NK-92 treated with Interleukin-12 subunit alpha and Interleukin-12 subunit beta, amount 100 ng/mL, for 24 hours (cell line): ENCODE measurements around the gene C11orf16.
"Not testable (repeated sequence)": the region's sequence is repeated elsewhere in the genome, so short reads cannot be mapped to it uniquely, and the experiment has no call there.

Experiments
- DNase-seq: peaks from one replicate; lab custom pipeline; 2025; lab: John Stamatoyannopoulos, UW

C11orf16 gene

DNA sequence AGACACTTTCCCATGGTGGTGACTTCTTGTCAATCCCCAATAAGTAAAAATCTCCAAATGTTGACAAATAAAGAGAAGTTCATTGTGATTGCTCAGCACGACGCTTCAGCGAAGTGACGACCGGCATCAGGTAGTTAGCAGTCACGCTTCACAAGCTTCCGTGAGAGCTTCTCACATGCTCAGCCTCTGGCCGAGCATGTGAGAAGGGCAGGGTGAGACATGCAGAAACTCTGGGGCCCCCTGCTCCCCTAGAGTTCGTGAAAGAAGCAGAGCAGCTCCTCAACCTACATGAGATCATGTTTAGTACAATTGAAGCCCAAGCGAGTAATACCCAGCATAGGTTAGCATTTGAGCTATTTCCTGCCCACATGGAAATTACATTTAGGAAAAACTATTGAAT lies 4.4 kb upstream of the C11orf16 start:
- no peak for DNase-seq

DNA sequence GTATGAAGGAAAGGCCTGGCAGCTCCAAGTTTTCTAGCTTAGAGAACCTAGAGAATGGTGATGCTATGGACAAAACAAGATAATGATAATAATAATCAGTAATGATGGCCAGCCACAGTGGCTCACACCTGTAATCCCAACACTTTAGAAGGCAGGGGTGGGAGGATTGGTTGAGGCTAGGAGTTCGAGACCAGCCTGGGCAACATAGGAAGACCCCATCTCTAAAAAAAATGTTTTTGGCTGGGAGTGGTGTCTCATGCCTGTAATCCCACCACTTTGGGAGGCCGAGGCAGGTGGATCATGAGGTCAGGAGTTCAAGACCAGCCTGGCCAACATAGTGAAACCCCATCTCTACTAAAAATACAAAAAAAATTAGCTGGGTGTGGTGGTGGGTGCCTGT lies 3.0 kb upstream of the C11orf16 start:
- DNase-seq = not testable (repeated sequence)

DNA sequence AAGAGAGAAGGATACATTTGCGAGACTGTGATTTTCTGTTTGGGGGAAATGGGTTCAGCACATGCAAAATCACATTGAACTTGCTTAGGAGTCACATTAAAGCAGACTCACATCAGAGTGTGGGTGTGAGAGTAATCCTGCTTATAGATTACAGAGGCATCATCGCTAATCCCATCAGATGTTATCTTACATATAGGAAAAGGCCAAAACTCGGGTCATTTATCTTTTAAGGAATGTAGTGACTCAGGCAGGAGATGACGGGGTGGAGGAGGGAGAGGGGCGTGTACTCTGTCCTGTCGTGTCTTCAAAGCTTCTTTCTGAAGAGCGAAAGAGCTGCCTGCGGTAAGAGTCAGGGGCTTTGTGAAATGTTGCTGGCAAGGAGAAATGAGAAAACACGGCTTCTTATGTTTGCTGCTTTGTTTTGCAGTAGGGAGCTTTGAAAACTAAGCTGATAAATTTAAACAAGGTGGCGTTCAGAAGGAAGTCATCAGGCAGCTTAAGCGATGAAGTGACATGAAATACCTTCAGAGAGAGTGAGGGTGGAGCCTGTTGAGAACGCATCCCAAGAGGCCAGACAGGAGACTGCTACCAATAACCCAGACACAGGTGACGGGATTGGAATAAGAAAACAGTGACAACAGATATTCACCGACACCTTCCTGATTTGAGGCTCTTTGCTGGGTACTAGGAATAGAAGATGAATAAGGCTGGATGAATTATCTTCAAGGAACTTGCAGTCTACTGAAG lies 2.2 kb upstream of the C11orf16 start:
- no peak for DNase-seq

DNA sequence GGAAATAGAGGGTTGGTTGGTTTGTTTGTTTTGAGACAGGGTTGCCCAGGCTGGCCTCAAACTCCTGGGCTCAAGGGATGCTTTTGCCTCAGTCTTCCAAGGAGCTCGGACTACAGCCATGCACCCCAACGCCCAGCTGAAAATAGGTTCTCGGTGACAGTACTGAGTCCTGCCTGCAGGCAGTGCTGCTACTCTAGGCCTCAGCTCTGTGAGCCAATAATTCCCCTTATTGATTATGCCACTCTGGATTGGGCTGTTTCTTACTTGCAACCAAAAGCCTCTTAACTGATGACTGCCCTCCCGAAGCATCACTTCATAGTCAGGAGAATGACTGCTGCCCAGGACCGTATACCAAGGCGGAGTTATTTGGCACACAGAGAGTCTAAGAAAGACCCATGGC lies 1.2 kb upstream of the C11orf16 start:
- no peak for DNase-seq

DNA sequence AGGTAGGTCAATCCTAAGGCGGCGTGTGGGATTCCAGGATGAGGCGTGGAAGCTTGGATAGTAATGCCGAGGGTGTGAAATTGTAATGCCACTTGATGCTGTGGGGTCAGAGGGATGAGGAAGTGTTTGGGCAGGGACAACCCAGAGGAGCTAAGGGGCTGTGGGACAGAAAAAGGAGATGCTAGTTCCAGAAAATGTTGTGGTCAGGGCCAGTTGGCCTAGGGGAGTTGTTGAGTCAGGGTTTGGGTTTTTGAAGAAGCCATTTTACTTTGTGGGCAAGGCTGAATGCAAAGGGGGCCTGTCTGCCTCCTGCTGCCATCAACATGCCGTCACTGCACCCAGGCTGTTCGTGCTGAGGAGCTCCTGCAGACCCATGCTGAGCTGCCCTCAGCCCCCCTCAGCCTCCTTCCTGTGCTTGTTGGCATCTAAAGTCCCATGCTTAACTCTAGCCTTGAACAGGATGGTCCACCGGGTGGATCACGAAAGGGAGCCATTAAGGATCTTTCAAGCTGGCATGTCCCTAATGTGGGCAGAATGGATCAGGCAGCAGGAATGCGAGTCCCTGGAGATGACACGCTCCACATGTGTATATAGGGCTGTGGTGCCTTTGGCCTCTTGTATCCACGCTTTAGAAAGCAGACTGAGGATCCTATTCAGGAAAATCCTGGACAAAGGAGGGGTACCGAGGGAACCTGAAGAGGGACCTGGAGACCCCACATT lies 2.1 kb downstream of the C11orf16 start:
- no peak for DNase-seq

DNA sequence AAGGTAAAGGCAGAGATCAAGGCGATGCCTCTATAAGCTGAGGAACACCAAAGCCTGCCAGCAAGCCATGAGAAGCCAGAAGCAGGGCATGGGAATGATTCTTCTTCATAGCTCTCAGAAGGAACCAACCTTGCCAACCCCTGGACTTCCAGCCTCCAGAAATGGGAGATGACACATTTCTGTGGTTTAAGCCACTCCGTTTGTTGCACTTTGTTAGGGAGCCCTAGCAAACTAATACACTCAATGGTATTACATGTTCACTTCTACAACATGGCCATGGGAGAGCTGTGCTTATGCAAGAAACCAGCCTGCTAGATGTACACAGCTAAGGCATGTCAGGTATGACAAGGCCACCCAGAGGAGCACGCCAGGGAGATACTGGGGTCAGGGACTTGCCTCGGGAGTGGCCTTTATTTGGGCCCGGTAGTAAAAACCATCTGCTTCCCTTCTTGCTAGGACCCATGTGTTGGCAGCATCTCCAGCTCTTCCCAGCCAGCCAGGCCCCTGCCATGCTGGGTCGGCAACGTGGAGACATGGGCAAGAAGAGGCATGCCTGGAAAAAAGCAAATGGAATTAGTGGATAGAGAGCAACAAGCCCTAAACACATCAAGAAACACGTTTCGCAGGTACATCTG lies 3.6 kb downstream of the C11orf16 start:
- DNase-seq = no peak

DNA sequence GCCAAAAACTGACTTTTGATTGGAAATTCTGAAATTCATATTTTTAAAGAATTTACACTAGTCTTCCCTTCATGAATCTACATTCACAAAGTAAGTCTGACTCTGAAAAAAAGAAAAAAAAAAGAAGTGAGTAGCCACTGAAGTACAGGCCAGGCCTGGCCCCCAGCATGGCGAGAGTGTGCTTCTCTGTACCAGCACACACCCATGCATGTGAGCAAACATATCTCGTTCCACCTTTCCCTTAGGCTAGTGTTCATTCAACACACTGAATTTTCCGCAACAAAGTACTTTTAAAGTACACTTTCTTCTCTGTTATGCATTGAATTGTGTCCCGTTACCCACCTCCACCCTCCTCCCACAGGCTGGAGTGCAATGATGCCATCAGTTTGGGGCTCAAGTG lies 4.5 kb downstream of the C11orf16 start:
- DNase-seq = no peak

DNA sequence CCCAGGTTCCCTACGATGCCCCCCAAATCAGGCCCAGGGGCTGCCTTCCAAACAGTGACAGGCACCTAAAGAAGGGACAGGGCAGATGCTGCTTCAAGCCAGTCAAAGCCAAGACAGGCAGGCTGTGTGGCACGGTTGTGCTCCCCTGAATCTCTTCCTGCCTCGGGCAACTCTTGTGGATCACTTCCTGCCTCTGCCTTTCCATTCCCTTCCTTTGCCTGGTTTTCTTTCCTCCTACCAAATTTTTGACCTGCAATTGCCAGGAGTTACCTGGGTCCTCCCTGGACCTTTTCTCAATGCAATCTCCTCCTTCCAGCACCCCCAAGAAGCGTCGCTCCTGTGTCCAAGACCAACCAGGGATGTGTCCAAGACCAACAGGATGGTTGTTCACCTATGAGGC lies 5.5 kb downstream of the C11orf16 start:
- DNase-seq = no peak

DNA sequence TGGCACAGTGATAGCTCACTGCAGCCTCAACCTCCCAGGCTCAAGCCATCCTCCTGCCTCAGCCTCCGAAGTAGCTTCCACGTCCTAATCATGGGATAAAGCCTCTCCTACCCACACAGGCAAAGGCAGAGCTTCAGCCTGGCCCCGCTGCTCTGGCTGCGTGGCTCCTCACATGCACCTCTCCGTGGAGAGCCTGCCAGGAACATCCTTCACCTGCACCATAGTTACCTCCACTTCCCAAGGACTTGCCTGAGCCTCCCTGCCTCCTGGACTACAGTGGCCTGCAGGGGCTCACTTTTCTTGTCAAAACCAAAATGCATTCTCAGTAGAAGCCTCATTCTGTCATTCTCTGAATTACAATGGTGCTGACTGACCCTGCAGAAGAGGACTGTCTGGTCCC lies 6.5 kb downstream of the C11orf16 start:
- no peak for DNase-seq

DNA sequence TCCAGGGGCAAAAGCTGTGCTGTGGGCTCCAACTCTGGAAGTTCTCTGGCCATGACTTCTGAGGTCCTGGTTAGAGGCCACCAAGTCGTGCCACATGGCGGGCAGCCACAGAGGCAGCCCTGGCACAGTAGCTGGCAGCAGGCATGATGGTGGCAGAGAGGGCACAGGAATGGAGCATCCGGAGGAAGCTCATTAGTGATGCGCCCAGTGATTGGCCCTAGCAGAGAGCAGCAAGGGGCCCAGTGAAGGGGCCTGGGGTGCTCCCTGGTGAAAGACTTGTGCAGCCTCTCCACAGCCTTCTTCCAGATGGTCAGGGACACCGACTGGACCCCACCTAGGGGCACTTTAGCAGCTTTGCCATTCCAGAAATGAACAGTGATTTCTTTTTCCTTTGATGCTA lies 7.0 kb downstream of the C11orf16 start:
- no peak for DNase-seq

DNA sequence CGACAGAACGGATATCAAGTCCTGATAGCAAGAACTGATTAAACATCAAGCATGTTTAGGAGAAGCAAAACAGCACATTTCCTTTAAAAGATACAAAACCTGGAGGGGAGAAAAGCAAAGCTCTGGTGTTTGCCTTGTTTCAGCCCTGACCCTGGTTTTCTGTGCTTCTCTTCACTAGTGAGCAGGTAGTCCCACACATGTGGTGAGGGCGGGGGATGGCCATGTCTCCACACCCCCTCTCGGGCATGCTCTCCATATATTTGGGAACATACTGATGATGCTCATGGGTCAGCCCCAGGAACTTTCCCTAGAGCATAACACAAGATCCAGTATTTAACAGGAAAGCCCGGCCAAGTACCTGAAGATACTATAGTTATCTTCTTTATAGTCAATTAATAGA lies 10.1 kb downstream of the C11orf16 start:
- DNase-seq = no peak

DNA sequence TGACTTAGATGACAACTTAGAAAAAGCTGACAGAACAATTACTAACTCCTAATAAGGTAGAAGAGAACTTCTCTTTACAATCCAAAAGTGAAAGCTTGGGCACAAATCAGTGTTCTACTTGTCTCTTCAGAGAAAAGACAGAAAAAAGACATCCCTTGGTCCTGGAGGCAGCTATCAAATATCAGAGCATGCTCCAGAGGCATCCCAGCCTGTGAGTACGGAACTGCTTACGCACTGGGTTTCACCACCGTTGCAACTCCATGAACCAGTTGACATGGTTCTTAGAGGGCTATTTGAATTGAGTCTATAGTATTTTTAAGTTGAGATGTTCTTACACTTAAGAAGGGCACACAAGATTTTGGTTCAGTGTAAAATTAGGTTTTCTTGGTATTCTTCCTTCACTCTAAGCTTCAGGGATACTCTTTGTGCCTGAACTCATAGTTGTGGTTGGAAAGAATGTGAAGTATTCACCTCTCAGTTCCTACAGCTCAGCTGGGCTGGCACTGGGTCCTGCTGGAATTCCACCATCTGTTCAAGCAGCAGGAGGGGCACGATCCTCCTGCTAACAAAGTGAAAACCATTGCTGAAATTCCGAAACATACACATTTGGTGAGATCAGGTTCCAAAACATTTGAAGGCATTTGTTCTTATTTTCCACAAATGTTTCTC lies 15.5 kb downstream of the C11orf16 start:
- no peak for DNase-seq

DNA sequence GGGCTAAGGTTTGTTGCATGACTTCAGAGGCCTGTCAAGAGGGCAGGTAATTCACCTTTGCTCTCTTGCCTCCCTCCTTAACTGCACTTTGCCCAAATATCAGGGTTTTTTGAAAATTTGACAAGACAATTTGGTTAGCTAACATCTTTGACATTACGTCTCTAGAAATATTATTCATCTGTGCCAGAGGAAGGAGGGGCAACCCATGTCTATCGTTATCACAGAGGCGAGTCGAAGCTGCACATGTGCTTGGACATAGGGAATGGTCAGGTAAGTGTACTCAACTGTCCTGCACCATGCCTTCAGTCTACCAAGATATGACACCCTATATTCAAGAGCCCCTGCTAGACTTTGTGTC lies 18.1 kb downstream of the C11orf16 start:
- DNase-seq = no peak

DNA sequence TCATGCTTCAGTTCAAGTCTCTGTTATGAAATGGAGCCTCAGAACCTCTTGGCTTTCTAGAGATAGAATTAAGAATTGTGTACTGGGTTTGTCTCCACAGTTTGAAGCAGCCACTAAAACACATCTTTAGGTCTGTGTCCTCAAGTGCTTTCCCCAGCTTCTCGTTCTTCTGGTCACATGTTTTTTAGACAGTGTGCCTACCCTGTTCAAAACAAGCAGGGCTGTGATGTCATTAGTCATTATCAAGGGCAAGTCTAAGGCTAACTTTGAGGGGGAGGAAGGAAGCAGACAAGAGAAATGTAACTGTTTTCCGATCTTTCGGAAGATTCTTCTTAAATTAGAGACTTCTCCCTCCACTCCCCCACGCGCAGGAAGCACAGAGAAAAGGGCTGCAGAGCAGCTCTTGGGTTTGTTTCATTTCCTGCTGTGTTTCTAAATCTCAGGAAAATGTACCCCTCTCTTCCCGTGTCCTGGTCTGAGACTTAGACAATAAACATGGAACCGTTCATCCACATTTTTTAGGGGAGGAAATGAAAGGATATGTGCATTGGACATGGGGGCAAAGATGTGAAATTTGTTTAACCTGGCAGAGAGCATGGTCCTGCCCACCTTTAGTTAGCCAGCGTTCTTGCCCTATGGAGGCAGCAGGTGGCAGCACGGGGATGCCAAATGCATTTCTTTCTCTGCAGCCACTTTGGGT lies 18.6 kb downstream of the C11orf16 start:
- peak; percentile 26 for DNase-seq

DNA sequence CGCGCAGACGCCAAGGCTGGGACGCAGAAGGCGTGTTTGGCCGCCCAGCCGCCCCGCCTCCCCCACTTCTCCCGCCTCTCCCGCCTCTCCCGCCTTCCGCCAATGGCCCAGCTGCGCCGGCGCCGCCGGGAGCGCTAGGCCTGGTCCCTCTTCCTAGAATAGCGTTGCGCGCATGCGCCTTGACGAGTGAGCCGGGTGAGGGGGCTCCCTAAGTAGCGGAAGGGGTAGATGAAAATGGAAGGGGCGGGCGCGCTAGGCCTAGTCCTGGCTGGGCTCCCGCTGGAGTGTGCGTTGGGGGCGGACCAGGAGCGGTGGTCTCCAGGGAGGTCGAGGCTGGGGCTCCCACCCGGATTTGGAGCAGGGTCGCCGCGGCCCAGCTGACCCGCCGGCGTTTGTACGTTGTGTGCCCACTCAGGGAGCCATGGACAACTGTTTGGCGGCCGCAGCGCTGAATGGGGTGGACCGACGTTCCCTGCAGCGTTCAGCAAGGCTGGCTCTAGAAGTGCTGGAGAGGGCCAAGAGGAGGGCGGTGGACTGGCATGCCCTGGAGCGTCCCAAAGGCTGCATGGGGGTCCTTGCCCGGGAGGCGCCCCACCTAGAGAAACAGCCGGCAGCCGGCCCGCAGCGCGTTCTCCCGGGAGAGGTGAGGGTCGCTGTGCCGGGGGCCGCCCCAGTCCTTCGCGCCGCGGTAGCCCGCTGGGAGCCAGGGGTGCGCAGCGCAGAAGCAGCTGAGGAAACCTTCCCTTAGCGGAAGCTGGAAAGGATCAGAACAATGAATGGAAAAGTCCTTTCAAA lies 21.5 kb downstream of the C11orf16 start, which contains the start of gene AKIP1:
TSS of gene AKIP1 (plus strand) at position 161 of the 795 bp plus-strand sequence. CDS start at position 422, 261 bp downstream.
- peak; percentile 76 for DNase-seq

DNA sequence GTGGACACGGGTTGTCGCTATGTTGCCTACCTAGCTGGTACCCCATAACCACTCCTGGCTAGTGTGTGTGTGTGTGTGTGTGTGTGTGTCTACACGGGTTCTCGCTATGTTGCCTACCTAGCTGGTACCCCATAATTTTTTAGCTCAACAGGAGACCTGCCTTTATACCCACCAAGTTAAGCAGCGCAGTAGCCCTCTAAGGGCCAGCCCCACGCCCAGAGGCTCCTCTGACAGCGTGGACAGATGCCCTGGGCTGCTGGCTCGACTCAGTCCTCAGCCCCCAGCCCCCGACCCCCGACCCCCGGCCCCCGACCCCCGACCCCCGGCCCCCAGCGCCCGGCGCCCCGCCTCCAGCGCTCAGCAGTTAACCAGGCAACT lies 22.1 kb downstream of the C11orf16 start:
- DNase-seq = no peak

DNA sequence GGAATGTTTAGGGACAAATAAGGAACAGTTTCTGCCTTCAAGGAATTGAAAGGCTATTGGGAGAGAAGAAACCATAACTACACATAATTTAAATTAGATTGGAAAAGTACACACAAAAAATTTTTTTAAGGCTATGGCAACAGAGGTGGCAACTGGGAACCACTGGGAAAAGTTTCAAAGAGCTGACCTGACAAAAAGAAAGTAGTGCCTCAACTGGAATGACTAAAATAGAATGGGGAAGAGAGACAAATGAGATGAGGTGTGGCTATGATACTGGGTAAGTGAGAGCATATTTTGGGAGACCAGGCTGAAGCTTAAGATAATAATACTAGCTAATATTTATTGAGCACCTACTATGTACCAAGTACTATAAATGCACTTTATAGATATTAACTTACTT lies 24.6 kb downstream of the C11orf16 start:
- no peak for DNase-seq

DNA sequence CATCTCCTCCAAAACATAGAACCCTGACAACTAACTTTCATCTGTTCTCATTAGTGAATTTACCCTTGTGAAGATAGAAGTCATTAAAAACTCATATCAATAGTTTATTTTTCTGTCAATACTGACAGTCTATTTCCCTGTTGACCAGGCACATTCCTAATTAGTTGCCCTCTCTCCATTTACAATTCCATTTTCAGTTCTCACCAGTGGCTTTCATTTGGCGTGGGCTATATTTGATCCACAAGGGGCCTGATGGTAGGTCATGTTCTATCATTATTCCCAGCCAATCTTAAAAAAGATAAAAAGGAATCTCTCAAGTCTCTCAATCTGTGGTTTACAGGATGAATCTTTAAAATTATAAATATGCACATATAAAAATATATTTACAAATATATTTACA lies 25.6 kb downstream of the C11orf16 start:
- DNase-seq = no peak

DNA sequence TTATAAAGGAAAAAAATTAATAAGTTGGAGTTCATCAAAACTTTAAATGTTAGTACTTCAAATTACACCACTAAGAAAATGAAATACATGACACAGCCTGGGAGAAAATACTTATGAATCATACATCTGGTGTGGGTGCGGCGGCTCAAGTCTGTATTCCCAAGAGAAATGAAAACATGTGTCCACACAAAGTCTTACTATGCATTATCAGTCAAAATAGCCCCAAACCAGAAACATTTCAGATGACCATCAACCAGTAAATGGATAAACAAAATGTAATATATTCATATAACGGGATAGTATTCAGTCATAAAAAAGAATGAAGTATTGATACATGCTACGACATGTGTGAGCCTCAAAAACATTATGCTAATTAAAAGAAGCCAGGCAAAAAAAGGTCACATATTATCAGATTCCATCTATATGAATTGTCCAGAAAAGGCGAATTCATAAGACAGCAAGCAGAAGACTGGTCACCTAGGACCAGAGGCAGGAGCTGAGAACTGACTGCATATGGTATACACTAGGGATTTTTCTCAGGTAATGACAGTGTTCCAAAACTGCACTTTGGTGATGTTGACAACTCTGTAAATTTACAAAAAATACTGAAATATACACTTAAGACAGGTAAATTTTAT lies 27.1 kb downstream of the C11orf16 start:
- no peak for DNase-seq

DNA sequence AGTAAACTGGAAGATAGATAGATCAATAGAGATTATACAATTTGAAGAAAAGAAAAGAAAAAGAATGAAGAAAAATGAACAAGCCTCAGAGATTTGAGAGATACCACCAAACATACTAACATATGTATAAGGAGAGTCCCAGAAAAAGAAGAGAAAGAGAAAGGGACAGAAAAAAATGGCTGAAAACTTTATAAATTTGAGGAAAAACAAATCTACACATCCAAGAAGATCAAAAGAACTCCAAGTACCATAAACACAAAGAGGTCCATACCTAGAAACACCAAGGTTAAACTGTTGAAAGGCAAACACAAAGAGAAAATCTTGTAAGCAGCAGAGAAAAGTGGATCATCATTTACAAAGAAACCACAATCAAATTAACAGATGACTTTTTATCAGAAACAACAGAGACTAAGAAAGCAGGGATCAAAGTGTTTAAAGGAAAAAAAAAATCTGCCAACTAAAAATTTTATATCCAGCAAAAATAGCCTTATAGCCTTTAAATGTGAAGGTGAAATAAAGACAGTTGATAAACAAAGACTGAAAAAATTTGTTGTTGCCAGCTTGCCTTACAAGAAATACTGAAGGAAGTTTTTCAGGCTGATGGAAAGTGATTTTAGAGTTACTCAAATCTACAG lies 33.5 kb downstream of the C11orf16 start:
- DNase-seq = no peak
